Loucy (cell line): ENCODE results near the gene LPP.

ENCODE experiments used
- CTCF ChIP-seq: fragments of 200-600 bp; sonication (generic); conservative IDR thresholded peaks from 2 replicates; pipeline ENCODE4 v1.5.1; 2014; ENCODE audit warnings: mild to moderate bottlenecking, antibody characterized with exemption, low read length
- EZH2phosphoT487 ChIP-seq: fragments of 200-600 bp; IDR thresholded peaks from 2 replicates; pipeline ENCODE4 v1.6.1; 2018; ENCODE audit warnings: antibody characterized with exemption, mild to moderate bottlenecking, moderate library complexity, borderline replicate concordance

- TF ChIP-seq CTCF = no peak
- no peak for TF ChIP-seq EZH2phosphoT487
These were observed 268.0 kb downstream of the LPP start for GRCh38 chr3:188421836-188422540.
